Measurements from ENCODE around the gene FRYL.
A peak's percentile ranks its signal among the peaks of the same experiment; 100 is the strongest.
"Not testable (repeated sequence)": the region's sequence is repeated elsewhere in the genome, so short reads cannot be mapped to it uniquely, and the experiment has no call there.

The FRYL gene

GRCh38 chr4:48742412-48742811, 37.7 kb downstream of the FRYL start:
- DNase-seq = no peak

- DNase-seq = no peak
These were observed 40.5 kb downstream of the FRYL start for GRCh38 chr4:48739560-48740019.

- no peak for DNase-seq
These were observed 41.2 kb downstream of the FRYL start for GRCh38 chr4:48738856-48739255.

- DNase-seq = peak; percentile 34
These were observed 51.1 kb downstream of the FRYL start for GRCh38 chr4:48728906-48729496.

- DNase-seq = no peak
These were observed 52.2 kb downstream of the FRYL start for GRCh38 chr4:48727666-48728459.

- no peak for DNase-seq
These were observed 54.7 kb downstream of the FRYL start for GRCh38 chr4:48725414-48725813.

GRCh38 chr4:48722509-48723446, 57.3 kb downstream of the FRYL start:
- no peak for DNase-seq

GRCh38 chr4:48720459-48720858, 59.6 kb downstream of the FRYL start:
- DNase-seq = no peak

- DNase-seq = no peak
These were observed 61.1 kb downstream of the FRYL start for GRCh38 chr4:48718818-48719465.

- not testable (repeated sequence) for DNase-seq
These were observed 63.8 kb downstream of the FRYL start for GRCh38 chr4:48716285-48716684.

- no peak for DNase-seq
These were observed 69.5 kb downstream of the FRYL start for GRCh38 chr4:48710446-48711209.

- DNase-seq = no peak
These were observed 70.2 kb downstream of the FRYL start for GRCh38 chr4:48709901-48710300.

- DNase-seq = no peak
These were observed 71.5 kb downstream of the FRYL start for GRCh38 chr4:48708610-48709009.

- DNase-seq = no peak
These were observed 73.3 kb downstream of the FRYL start for GRCh38 chr4:48706736-48707135.

- no peak for DNase-seq
These were observed 74.5 kb downstream of the FRYL start for GRCh38 chr4:48705609-48706008.

- DNase-seq = no peak
These were observed 75.8 kb downstream of the FRYL start for GRCh38 chr4:48704091-48704802.

- no peak for DNase-seq
These were observed 80.6 kb downstream of the FRYL start for GRCh38 chr4:48699475-48699874.

- DNase-seq = no peak
These were observed 81.8 kb downstream of the FRYL start for GRCh38 chr4:48698029-48698971.

GRCh38 chr4:48697516-48697915, 82.6 kb downstream of the FRYL start:
- DNase-seq = not testable (repeated sequence)

GRCh38 chr4:48694824-48695223, 85.3 kb downstream of the FRYL start:
- DNase-seq = no peak

Data from CD4-positive, alpha-beta T cell treated with Interleukin-12 subunit alpha and Interleukin-12 subunit beta, for 1 hour (primary cell).